HEK293 (cell line): ENCODE data around the gene UNC93A.

Experiments used
- CTCF ChIA-PET: fragments of 350-600 bp; formaldehyde crosslinking; extraction: SDS; loops from one replicate; lab custom pipeline; 2021; ENCODE audit warnings: antibody characterized with exemption; lab: Yijun Ruan, JAX
- POLR2A ChIA-PET: fragments of 300-600 bp; formaldehyde crosslinking; extraction: SDS; loops from one replicate; lab custom pipeline; 2020; ENCODE audit warnings: antibody characterized with exemption, inconsistent platforms; lab: Yijun Ruan, JAX
- H3K27ac ChIP-seq: fragments of 200-500 bp; sonication (Bioruptor generic); 2 replicates; pipeline ENCODE4 v1.5.1; 2014; ENCODE audit warnings: low read depth, low read length, control low read depth, inconsistent platforms; ENCODE audit errors: extremely low read depth
- H3K36me3 ChIP-seq, 2 experiments: fragments of 200-500 bp in 1 of 2; sonication (Bioruptor generic) in 1 of 2; 1 replicate in 1 of 2; 2 replicates in 1 of 2; pipeline ENCODE4 v1.5.1; 2014 to 2017; ENCODE audit warnings: inconsistent platforms in 2 of 2, low read length in 2 of 2; ENCODE audit not compliant: control insufficient read depth in 2 of 2, insufficient read depth in 1 of 2
- H3K4me1 ChIP-seq: fragments of 200-500 bp; sonication (Bioruptor generic); 2 replicates; pipeline ENCODE4 v1.5.1; 2014; ENCODE audit warnings: mild to moderate bottlenecking, low read length, inconsistent platforms; ENCODE audit not compliant: control insufficient read depth, insufficient read depth
- H3K4me3 ChIP-seq: 2 replicates; pipeline ENCODE4 v1.5.1; 2011; ENCODE audit warnings: low read depth, mild to moderate bottlenecking, control low read depth, low read length, moderate library complexity
- H3K9me3 ChIP-seq: fragments of 200-500 bp; sonication (Bioruptor generic); 2 replicates; pipeline ENCODE4 v1.5.1; 2014; ENCODE audit warnings: low read depth, low read length, inconsistent platforms; ENCODE audit not compliant: control insufficient read depth, insufficient read depth
- BCL11B ChIP-seq: fragments of 450-650 bp; formaldehyde crosslinking; IDR thresholded peaks from 2 replicates; pipeline ENCODE4 v1.5.1; 2016; ENCODE audit warnings: low read depth, missing biosample characterization, missing genetic modification characterization
- GLI4 ChIP-seq: fragments of 450-650 bp; formaldehyde crosslinking; IDR thresholded peaks from 2 replicates; pipeline ENCODE4 v1.5.1; 2016; ENCODE audit warnings: missing biosample characterization, missing genetic modification characterization
- GLIS1 ChIP-seq: fragments of 450-650 bp; formaldehyde crosslinking; IDR thresholded peaks from 2 replicates; pipeline ENCODE4 v1.5.1; 2016; ENCODE audit warnings: missing biosample characterization, missing genetic modification characterization
- HOXD13 ChIP-seq: sonication (generic); formaldehyde crosslinking; IDR thresholded peaks from 2 replicates; pipeline ENCODE4 v1.8.0; 2022; ENCODE audit warnings: missing genetic modification reagents, borderline replicate concordance
- YY1 ChIP-seq: fragments of 450-650 bp; formaldehyde crosslinking; IDR thresholded peaks from 2 replicates; pipeline ENCODE4 v1.5.1; 2018; ENCODE audit warnings: missing biosample characterization, missing genetic modification characterization
- ZBTB21 ChIP-seq: fragments of 450-650 bp; formaldehyde crosslinking; IDR thresholded peaks from 2 replicates; pipeline ENCODE4 v1.5.1; 2017; ENCODE audit warnings: missing biosample characterization, missing genetic modification characterization
- ZBTB7A ChIP-seq: fragments of 450-650 bp; formaldehyde crosslinking; IDR thresholded peaks from 2 replicates; pipeline ENCODE4 v1.5.1; 2016; ENCODE audit warnings: low read depth, missing biosample characterization, missing genetic modification characterization
- ZNF112 ChIP-seq: fragments of 450-650 bp; formaldehyde crosslinking; IDR thresholded peaks from 2 replicates; pipeline ENCODE4 v1.5.0; 2017; ENCODE audit warnings: missing biosample characterization, missing genetic modification characterization
- ZNF114 ChIP-seq: fragments of 450-650 bp; formaldehyde crosslinking; IDR thresholded peaks from 2 replicates; pipeline ENCODE4 v1.5.0; 2017; ENCODE audit warnings: missing biosample characterization, missing genetic modification characterization
- ZNF157 ChIP-seq: fragments of 450-650 bp; formaldehyde crosslinking; IDR thresholded peaks from 2 replicates; pipeline ENCODE4 v1.5.1; 2016; ENCODE audit warnings: missing biosample characterization, missing genetic modification characterization
- ZNF211 ChIP-seq: fragments of 450-650 bp; formaldehyde crosslinking; IDR thresholded peaks from 2 replicates; pipeline ENCODE4 v1.5.1; 2016; ENCODE audit warnings: low read depth, missing biosample characterization, missing genetic modification characterization
- ZNF221 ChIP-seq: fragments of 450-650 bp; formaldehyde crosslinking; IDR thresholded peaks from 2 replicates; pipeline ENCODE4 v1.5.1; 2017; ENCODE audit warnings: missing biosample characterization, missing genetic modification characterization, borderline replicate concordance
- ZNF274 ChIP-seq, 2 experiments: fragments of 200-500 bp in 1 of 2; fragments of 450-650 bp in 1 of 2; sonication (Bioruptor generic) in 1 of 2; formaldehyde crosslinking in 1 of 2; IDR thresholded peaks; 2 replicates each; pipeline versions ENCODE4 v1.5.1 to v1.6.1; 2014 to 2016; ENCODE audit warnings: borderline replicate concordance in 1 of 2, inconsistent platforms in 1 of 2, low read length in 1 of 2, missing biosample characterization in 1 of 2, missing genetic modification characterization in 1 of 2
- ZNF292 ChIP-seq: fragments of 450-650 bp; formaldehyde crosslinking; IDR thresholded peaks from 2 replicates; pipeline ENCODE4 v1.5.1; 2016; ENCODE audit warnings: low read depth, missing biosample characterization, missing genetic modification characterization, borderline replicate concordance
- ZNF391 ChIP-seq: fragments of 450-650 bp; formaldehyde crosslinking; IDR thresholded peaks from 2 replicates; pipeline ENCODE4 v1.5.1; 2016; ENCODE audit warnings: low read depth, missing biosample characterization, missing genetic modification characterization, borderline replicate concordance
- ZNF404 ChIP-seq: fragments of 450-650 bp; formaldehyde crosslinking; IDR thresholded peaks from 2 replicates; pipeline ENCODE4 v1.5.1; 2017; ENCODE audit warnings: missing biosample characterization, missing genetic modification characterization
- ZNF544 ChIP-seq: fragments of 450-650 bp; formaldehyde crosslinking; IDR thresholded peaks from 2 replicates; pipeline ENCODE4 v1.5.0; 2017; ENCODE audit warnings: missing biosample characterization, missing genetic modification characterization
- ZNF558 ChIP-seq: fragments of 450-650 bp; formaldehyde crosslinking; IDR thresholded peaks from 2 replicates; pipeline ENCODE4 v1.5.1; 2016; ENCODE audit warnings: missing biosample characterization, missing genetic modification characterization
- ZNF610 ChIP-seq: fragments of 450-650 bp; formaldehyde crosslinking; IDR thresholded peaks from 2 replicates; pipeline ENCODE4 v1.5.1; 2016; ENCODE audit warnings: missing biosample characterization, missing genetic modification characterization, borderline replicate concordance
- ZNF629 ChIP-seq: fragments of 450-650 bp; formaldehyde crosslinking; IDR thresholded peaks from 2 replicates; pipeline ENCODE4 v1.5.1; 2017; ENCODE audit warnings: missing biosample characterization, missing genetic modification characterization
- ZNF792 ChIP-seq: fragments of 450-650 bp; formaldehyde crosslinking; IDR thresholded peaks from 2 replicates; pipeline ENCODE4 v1.5.1; 2016; ENCODE audit warnings: missing biosample characterization, missing genetic modification characterization
- ZNF843 ChIP-seq: fragments of 450-650 bp; formaldehyde crosslinking; IDR thresholded peaks from 2 replicates; pipeline ENCODE4 v1.5.1; 2016; ENCODE audit warnings: missing biosample characterization, missing genetic modification characterization
- TF ChIP-seq, protein P1 (sequence below): fragments of 450-650 bp; formaldehyde crosslinking; IDR thresholded peaks from 2 replicates; pipeline ENCODE4 v1.5.1; 2016; ENCODE audit warnings: missing biosample characterization, missing genetic modification characterization, borderline replicate concordance
- TF ChIP-seq, protein P2 (sequence below): fragments of 450-650 bp; formaldehyde crosslinking; IDR thresholded peaks from 2 replicates; pipeline ENCODE4 v1.5.1; 2016; ENCODE audit warnings: missing biosample characterization, missing genetic modification characterization
- TF ChIP-seq, protein P3 (sequence below): fragments of 450-650 bp; formaldehyde crosslinking; IDR thresholded peaks from 2 replicates; pipeline ENCODE4 v1.5.1; 2016; ENCODE audit warnings: missing biosample characterization, missing genetic modification characterization, low read depth

UNC93A gene

DNA sequence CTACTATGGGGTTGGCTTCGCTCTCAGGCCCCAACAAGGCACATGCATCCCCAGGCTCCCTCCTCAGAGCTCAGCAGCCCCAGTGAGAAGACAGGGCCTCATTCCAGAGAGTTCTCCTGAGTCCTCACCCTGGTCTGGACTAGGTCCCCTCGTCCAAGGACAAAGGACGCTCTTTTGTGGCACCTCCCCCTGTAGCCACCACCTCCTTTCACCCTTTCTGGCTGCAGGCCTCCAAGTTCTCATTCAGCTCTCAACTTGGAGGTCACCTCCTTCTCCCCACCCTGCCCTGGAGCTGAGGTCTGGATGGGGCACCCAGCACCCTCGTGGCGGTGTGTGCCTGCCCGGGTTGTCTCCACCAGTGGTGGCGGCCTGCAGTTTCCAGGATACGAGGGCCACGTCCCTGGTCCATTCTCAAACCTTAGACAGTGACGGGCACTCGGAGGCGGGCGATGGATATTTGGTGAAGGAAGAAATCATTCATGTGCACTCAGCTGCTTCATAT lies 2.5 kb downstream of the UNC93A start:
- H3K36me3 ChIP-seq, result no peaks in the 10 kb centered on the region
- ChIA-PET POLR2A (no interaction called here), CTCF (interaction anchor here (0.6 to 2.5 kb wide), 6 partner anchors 10 to 75 kb away, joined by 3 to 7 read pairs (median 4); no protein-coding TSS in a partner anchor)
- H3K9me3 ChIP-seq, result no peaks in the 10 kb centered on the region
- no peak overlapping the region for H3K4me3 ChIP-seq
- no peak overlapping the region for H3K27ac ChIP-seq
- TF ChIP-seq ZNF792 (tag by site-specific recombination) (no peak), ZNF629 (tag by site-specific recombination) (no peak), ZNF843 (tag by site-specific recombination) (no peak), ZNF274 (IDR thresholded peaks at IDR 0.05; ENCODE audit: low read length) (no peak), ZNF274 (tag by site-specific recombination; IDR thresholded peaks at IDR 0.05; ENCODE audit: borderline replicate concordance) (no peak), ZBTB7A (no peak), ZNF157 (tag by site-specific recombination) (no peak), YY1 (tag by site-specific recombination) (no peak), ZNF221 (tag by site-specific recombination) (no peak), HOXD13 (CRISPR knock-in tag) (no peak), ZBTB21 (tag by site-specific recombination) (no peak), ZNF114 (no peak), ZNF404 (tag by site-specific recombination) (no peak), ZNF112 (tag by site-specific recombination) (no peak), GLI4 (tag by site-specific recombination) (no peak), ZNF292 (no peak), BCL11B (tag by site-specific recombination) (no peak), ZNF211 (tag by site-specific recombination) (no peak), ZNF391 (tag by site-specific recombination) (no peak)
- TF ChIP-seq, protein P1, sequence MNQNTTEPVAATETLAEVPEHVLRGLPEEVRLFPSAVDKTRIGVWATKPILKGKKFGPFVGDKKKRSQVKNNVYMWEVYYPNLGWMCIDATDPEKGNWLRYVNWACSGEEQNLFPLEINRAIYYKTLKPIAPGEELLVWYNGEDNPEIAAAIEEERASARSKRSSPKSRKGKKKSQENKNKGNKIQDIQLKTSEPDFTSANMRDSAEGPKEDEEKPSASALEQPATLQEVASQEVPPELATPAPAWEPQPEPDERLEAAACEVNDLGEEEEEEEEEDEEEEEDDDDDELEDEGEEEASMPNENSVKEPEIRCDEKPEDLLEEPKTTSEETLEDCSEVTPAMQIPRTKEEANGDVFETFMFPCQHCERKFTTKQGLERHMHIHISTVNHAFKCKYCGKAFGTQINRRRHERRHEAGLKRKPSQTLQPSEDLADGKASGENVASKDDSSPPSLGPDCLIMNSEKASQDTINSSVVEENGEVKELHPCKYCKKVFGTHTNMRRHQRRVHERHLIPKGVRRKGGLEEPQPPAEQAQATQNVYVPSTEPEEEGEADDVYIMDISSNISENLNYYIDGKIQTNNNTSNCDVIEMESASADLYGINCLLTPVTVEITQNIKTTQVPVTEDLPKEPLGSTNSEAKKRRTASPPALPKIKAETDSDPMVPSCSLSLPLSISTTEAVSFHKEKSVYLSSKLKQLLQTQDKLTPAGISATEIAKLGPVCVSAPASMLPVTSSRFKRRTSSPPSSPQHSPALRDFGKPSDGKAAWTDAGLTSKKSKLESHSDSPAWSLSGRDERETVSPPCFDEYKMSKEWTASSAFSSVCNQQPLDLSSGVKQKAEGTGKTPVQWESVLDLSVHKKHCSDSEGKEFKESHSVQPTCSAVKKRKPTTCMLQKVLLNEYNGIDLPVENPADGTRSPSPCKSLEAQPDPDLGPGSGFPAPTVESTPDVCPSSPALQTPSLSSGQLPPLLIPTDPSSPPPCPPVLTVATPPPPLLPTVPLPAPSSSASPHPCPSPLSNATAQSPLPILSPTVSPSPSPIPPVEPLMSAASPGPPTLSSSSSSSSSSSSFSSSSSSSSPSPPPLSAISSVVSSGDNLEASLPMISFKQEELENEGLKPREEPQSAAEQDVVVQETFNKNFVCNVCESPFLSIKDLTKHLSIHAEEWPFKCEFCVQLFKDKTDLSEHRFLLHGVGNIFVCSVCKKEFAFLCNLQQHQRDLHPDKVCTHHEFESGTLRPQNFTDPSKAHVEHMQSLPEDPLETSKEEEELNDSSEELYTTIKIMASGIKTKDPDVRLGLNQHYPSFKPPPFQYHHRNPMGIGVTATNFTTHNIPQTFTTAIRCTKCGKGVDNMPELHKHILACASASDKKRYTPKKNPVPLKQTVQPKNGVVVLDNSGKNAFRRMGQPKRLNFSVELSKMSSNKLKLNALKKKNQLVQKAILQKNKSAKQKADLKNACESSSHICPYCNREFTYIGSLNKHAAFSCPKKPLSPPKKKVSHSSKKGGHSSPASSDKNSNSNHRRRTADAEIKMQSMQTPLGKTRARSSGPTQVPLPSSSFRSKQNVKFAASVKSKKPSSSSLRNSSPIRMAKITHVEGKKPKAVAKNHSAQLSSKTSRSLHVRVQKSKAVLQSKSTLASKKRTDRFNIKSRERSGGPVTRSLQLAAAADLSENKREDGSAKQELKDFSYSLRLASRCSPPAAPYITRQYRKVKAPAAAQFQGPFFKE, result no peak
- TF ChIP-seq, protein P2, sequence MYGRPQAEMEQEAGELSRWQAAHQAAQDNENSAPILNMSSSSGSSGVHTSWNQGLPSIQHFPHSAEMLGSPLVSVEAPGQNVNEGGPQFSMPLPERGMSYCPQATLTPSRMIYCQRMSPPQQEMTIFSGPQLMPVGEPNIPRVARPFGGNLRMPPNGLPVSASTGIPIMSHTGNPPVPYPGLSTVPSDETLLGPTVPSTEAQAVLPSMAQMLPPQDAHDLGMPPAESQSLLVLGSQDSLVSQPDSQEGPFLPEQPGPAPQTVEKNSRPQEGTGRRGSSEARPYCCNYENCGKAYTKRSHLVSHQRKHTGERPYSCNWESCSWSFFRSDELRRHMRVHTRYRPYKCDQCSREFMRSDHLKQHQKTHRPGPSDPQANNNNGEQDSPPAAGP (tag by site-specific recombination), result no peak
- H3K4me1 ChIP-seq, result no peaks in the 10 kb centered on the region

DNA sequence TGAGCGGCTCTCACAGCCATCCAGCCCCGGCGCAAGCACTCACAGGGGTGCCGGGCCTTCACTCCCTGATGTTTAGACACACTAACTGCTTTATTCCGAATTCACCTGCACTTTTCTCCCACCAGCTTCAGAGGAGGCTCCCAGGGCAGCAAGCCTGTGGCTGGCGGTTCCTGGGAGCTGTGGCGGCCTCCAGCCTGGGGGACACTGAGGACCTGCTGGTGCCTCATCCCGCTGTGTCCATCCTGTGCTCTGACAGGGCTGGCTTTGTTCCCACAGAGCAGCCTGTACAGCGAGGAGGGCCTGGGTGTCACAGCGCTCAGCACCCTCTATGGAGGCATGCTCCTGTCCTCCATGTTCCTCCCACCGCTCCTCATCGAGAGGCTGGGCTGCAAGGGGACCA lies 3.1 kb downstream of the UNC93A start:
- CTCF ChIA-PET, result interaction anchor here (0.6 to 2.5 kb wide), 2 partner anchors 55 to 57 kb away, joined by 6 to 7 read pairs; no protein-coding TSS in a partner anchor
- TF ChIP-seq ZNF544 (tag by site-specific recombination) (no peak), GLIS1 (no peak), ZNF610 (tag by site-specific recombination) (no peak), ZNF558 (no peak)
- TF ChIP-seq, protein P3, sequence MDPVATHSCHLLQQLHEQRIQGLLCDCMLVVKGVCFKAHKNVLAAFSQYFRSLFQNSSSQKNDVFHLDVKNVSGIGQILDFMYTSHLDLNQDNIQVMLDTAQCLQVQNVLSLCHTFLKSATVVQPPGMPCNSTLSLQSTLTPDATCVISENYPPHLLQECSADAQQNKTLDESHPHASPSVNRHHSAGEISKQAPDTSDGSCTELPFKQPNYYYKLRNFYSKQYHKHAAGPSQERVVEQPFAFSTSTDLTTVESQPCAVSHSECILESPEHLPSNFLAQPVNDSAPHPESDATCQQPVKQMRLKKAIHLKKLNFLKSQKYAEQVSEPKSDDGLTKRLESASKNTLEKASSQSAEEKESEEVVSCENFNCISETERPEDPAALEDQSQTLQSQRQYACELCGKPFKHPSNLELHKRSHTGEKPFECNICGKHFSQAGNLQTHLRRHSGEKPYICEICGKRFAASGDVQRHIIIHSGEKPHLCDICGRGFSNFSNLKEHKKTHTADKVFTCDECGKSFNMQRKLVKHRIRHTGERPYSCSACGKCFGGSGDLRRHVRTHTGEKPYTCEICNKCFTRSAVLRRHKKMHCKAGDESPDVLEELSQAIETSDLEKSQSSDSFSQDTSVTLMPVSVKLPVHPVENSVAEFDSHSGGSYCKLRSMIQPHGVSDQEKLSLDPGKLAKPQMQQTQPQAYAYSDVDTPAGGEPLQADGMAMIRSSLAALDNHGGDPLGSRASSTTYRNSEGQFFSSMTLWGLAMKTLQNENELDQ (tag by site-specific recombination), result no peak

More for the DNA sequence above, 3.1 kb downstream of the UNC93A start:
- H3K4me1 ChIP-seq, result no peaks in the 10 kb centered on the region
- H3K4me3 ChIP-seq, result no peak overlapping the region
- no peak overlapping the region for H3K27ac ChIP-seq
- H3K36me3 ChIP-seq, result no peaks in the 10 kb centered on the region
- no peaks in the 10 kb centered on the region for H3K9me3 ChIP-seq
- POLR2A ChIA-PET, result no interaction called here
